ENCODE results near the gene RBPMS2. TPM values are rescaled to one million over a fixed set of nuclear protein-coding genes. Genes with fewer than 3 reads are reported as not detected.

RBPMS2 gene
- polyA plus RNA-seq, 2 of the 4 experiments (the other 2 are of a cell fraction) = 3.0 to 8.7 TPM

DNA sequence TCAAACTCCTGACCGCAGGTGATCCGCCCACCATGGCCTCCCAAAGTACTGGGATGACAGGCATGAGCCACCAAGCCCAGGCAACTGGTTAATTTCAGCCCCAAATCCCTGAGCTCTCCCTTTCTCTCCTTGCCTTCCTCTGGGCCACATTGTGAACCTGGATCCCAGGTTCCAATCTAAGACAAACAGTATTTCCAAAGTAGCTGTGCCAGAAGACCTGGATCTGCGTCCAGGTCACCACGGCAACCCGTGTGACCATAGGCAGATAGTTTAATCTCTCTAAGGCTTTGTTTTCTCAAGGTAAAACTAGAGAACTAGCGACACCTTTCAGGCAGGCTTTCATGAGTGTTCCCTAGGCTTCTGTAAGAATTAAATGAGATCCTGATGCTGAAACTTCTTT, 5.9 kb upstream of the RBPMS2 start:
- Histone ChIP-seq H3K9me3 (no peaks in the 10 kb centered on the region), H3K4me3 (no peak overlapping the region), H3K4me2 (no peak overlapping the region), H3K4me1 (peaks cover 3% of the 10 kb centered on the region; the same call in 2 of the 3 replicates), H3K27ac (no peak overlapping the region)
- FAIRE-seq = no peak
- ATAC-seq = no peak
- ChIA-PET POLR2A (interaction anchor here (0.6 kb wide), 1 partner anchor 271 kb away, joined by 3 read pairs; no protein-coding TSS in a partner anchor), CTCF (interaction anchor here (0.9 to 7.7 kb wide), 3 partner anchors 28 to 99 kb away, joined by 3 to 74 read pairs (median 44); no protein-coding TSS in a partner anchor)
- WGBS (ENCODE audit: missing lambda C conversion rate) = 77% methylated on average over 6 of the region's 6 CpGs
- DNase-seq (ENCODE audit: low read depth in 1 of 2, low spot score in 1 of 2) = no peak
- TF ChIP-seq GATA3 (IDR thresholded peaks at IDR 0.05; ENCODE audit: borderline replicate concordance) (no peak), POLR2AphosphoS2 (conservative IDR thresholded peaks at IDR 0.05; ENCODE audit: low read length) (no peak), MAFK (IDR thresholded peaks at IDR 0.05; ENCODE audit: partially characterized antibody) (no peak), POLR2A (IDR thresholded peaks at IDR 0.05; ENCODE audit: low read length) (no peak), EP300 (IDR thresholded peaks at IDR 0.05) (no peak)
- TF ChIP-seq, protein P1, sequence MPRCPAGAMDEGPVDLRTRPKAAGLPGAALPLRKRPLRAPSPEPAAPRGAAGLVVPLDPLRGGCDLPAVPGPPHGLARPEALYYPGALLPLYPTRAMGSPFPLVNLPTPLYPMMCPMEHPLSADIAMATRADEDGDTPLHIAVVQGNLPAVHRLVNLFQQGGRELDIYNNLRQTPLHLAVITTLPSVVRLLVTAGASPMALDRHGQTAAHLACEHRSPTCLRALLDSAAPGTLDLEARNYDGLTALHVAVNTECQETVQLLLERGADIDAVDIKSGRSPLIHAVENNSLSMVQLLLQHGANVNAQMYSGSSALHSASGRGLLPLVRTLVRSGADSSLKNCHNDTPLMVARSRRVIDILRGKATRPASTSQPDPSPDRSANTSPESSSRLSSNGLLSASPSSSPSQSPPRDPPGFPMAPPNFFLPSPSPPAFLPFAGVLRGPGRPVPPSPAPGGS (IDR thresholded peaks at IDR 0.05) = no peak

DNA sequence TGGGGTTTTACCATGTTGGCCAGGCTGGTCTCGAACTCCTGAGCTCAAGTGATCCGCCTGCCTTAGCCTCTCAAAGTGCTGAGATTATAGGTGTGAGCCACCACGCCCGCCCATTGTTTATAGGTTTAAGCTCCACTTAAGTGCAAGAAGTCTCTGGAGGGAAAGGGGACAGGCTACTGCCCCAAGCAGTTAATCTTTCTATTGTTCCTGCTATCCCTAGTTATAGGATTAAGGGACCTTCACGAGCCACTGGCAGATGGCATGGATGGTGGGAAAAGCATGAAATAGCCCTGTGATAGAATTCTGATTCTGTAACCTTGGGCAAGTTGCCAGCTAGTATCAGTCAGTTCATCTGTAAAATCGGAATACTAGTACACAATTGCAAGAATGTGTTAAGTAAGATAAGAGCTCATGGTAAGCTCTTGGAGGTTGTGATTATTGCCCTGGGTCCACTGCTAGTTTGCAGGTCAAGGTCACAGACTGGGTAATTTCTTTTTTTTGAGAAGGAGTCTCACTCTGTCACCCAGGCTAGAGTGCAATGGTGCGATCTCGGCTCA, 5.3 kb upstream of the RBPMS2 start:
- H3K4me3 ChIP-seq = no peak overlapping the region
- H3K4me2 ChIP-seq = no peak overlapping the region
- DNase-seq (ENCODE audit: low read depth in 1 of 2, low spot score in 1 of 2) (no peak), FAIRE-seq (no peak), ATAC-seq (no peak)
- H3K4me1 ChIP-seq = peaks cover 6% of the 10 kb centered on the region
- TF ChIP-seq, protein P2, sequence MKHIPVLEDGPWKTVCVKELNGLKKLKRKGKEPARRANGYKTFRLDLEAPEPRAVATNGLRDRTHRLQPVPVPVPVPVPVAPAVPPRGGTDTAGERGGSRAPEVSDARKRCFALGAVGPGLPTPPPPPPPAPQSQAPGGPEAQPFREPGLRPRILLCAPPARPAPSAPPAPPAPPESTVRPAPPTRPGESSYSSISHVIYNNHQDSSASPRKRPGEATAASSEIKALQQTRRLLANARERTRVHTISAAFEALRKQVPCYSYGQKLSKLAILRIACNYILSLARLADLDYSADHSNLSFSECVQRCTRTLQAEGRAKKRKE (CRISPR knock-in tag; IDR thresholded peaks at IDR 0.05; ENCODE audit: low read depth) = no peak
- TF ChIP-seq RCOR1 (IDR thresholded peaks at IDR 0.05; ENCODE audit: low read depth, low read length) (no peak), FOSB (CRISPR knock-in tag; IDR thresholded peaks at IDR 0.05) (no peak), ZC3H11A (IDR thresholded peaks at IDR 0.05) (no peak), RARB (CRISPR knock-in tag; IDR thresholded peaks at IDR 0.05) (no peak), ZFP36 (IDR thresholded peaks at IDR 0.05; ENCODE audit: borderline replicate concordance, partially characterized antibody) (no peak), RFX5 (IDR thresholded peaks at IDR 0.05) (no peak), FOSL2 (IDR thresholded peaks at IDR 0.05) (no peak), FOSL2 (CRISPR knock-in tag; IDR thresholded peaks at IDR 0.05) (no peak), HOXB5 (CRISPR knock-in tag; IDR thresholded peaks at IDR 0.05) (no peak), HDAC2 (IDR thresholded peaks at IDR 0.05) (no peak), NR3C1 (IDR thresholded peaks at IDR 0.05) (no peak), KDM5A (IDR thresholded peaks at IDR 0.05) (no peak), MYC (IDR thresholded peaks at IDR 0.05; ENCODE audit: borderline replicate concordance, low read length) (no peak)
- TF ChIP-seq, protein P1 (IDR thresholded peaks at IDR 0.05) = no peak
- TF ChIP-seq, protein P3, sequence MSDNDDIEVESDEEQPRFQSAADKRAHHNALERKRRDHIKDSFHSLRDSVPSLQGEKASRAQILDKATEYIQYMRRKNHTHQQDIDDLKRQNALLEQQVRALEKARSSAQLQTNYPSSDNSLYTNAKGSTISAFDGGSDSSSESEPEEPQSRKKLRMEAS (IDR thresholded peaks at IDR 0.05) = no peak
- ChIA-PET CTCF (interaction anchor here (0.9 to 7.7 kb wide), 3 partner anchors 28 to 98 kb away, joined by 3 to 74 read pairs (median 44); no protein-coding TSS in a partner anchor), POLR2A (interaction anchor here (0.6 kb wide), 1 partner anchor 271 kb away, joined by 3 read pairs; no protein-coding TSS in a partner anchor)
- H3K27ac ChIP-seq = no peak overlapping the region
- 78% methylated on average over 8 of the region's 8 CpGs for WGBS (ENCODE audit: missing lambda C conversion rate)
- H3K9me3 ChIP-seq = no peaks in the 10 kb centered on the region

DNA sequence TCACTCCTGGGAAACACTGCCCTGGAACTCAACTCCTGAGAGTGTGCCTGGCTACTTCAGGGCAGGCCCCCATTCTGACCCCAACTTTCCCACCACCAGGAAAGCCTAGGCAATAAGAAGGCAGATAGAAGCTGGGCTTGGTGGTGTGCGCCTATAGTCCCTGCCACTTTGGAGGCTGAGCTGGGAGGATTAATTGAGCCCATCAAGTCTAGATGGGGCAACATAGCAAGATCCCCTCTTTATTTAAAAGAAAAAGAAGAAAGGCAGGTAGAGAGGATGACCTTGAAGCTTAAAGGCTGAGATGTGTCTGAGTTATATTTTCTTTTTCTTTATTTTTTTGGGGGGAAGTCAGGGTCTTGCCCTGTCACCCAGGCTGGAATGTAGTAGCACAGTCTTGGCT, 4.2 kb upstream of the RBPMS2 start:
- Histone ChIP-seq H3K4me2 (no peak overlapping the region), H3K4me1 (peaks cover 6% of the 10 kb centered on the region), H3K4me3 (no peak overlapping the region), H3K9me3 (no peaks in the 10 kb centered on the region), H3K27ac (no peak overlapping the region)
- POLR2A ChIA-PET = no interaction called here
- FAIRE-seq = no peak
- DNase-seq (ENCODE audit: low read depth in 1 of 2, low spot score in 1 of 2) = no peak
- ATAC-seq = no peak
- 93% methylated on average over 1 of the region's 1 CpG for WGBS (ENCODE audit: missing lambda C conversion rate)
- CTCF ChIA-PET = interaction anchor here (0.6 to 7.7 kb wide), 5 partner anchors 29 to 644 kb away, joined by 3 to 74 read pairs (median 3); no protein-coding TSS in a partner anchor
- TF ChIP-seq KDM1A (IDR thresholded peaks at IDR 0.05; ENCODE audit: low read depth) (no peak), EHMT2 (IDR thresholded peaks at IDR 0.05; ENCODE audit: low read depth) (no peak), FOSB (CRISPR knock-in tag; IDR thresholded peaks at IDR 0.05) (no peak), HOXA7 (CRISPR knock-in tag; IDR thresholded peaks at IDR 0.05) (no peak), NPAS2 (CRISPR knock-in tag; IDR thresholded peaks at IDR 0.05; ENCODE audit: borderline replicate concordance) (no peak), POLR2A (IDR thresholded peaks at IDR 0.05; ENCODE audit: low read length) (no peak), MYC (IDR thresholded peaks at IDR 0.05; ENCODE audit: borderline replicate concordance, low read length) (no peak), JUN (IDR thresholded peaks at IDR 0.05) (no peak), CEBPB (IDR thresholded peaks at IDR 0.05) (no peak), ZSCAN20 (CRISPR knock-in tag; IDR thresholded peaks at IDR 0.05) (no peak), RFX5 (IDR thresholded peaks at IDR 0.05) (no peak), RCOR1 (IDR thresholded peaks at IDR 0.05; ENCODE audit: low read depth, low read length) (no peak)
- TF ChIP-seq, protein P4, sequence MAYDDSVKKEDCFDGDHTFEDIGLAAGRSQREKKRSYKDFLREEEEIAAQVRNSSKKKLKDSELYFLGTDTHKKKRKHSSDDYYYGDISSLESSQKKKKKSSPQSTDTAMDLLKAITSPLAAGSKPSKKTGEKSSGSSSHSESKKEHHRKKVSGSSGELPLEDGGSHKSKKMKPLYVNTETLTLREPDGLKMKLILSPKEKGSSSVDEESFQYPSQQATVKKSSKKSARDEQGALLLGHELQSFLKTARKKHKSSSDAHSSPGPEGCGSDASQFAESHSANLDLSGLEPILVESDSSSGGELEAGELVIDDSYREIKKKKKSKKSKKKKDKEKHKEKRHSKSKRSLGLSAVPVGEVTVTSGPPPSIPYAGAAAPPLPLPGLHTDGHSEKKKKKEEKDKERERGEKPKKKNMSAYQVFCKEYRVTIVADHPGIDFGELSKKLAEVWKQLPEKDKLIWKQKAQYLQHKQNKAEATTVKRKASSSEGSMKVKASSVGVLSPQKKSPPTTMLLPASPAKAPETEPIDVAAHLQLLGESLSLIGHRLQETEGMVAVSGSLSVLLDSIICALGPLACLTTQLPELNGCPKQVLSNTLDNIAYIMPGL (CRISPR knock-in tag; IDR thresholded peaks at IDR 0.05; ENCODE audit: borderline replicate concordance) = no peak
- TF ChIP-seq, protein P3 (IDR thresholded peaks at IDR 0.05) = no peak
